ENCODE data around the gene TLN1. TPM values are rescaled to one million over a fixed set of nuclear protein-coding genes. Genes with fewer than 3 reads are reported as not detected.

The TLN1 gene
- total and polyA plus RNA-seq, 10 donors, result 79.9 to 881 (median 469) TPM

DNA sequence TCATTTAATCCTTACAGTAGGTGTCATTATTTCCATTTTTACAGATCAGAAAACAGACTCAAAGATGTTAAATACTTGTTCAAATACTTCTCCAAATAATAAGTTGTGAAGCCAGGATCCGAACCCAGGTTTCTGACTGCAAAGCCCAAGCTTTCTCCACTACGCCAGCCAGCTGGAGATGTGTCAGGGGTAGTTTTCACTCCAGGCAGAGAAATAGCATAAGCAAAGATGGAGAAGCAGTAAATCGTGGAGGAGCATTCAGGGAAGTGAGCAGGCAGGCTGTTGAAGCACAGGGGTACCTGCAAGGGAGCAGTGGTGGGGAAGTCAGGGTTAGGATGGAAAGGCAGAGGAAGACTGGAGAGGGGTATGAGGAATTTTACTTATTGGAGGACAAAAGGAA lies 2.9 kb downstream of the TLN1 start:
- DNase-seq, result no peak
- H3K27ac ChIP-seq, result peak overlapping the region; percentile 28 to 100 (median 98)
- H3K4me1 ChIP-seq, result peaks cover 58 to 86% (median 76%) of the 10 kb centered on the region in 6 donors
- H3K4me3 ChIP-seq, result peak overlapping the region in 7 of 8 donors; percentile 23 to 90 (median 71)
- intact Hi-C loops (cut with DNase I; ENCODE audit: low total_unique reads), result no loop called here
- TF ChIP-seq POLR2AphosphoS5 (IDR thresholded peaks at IDR 0.05) (no peak), POLR2A (IDR thresholded peaks at IDR 0.05) (no peak)
- TF ChIP-seq, protein P1, sequence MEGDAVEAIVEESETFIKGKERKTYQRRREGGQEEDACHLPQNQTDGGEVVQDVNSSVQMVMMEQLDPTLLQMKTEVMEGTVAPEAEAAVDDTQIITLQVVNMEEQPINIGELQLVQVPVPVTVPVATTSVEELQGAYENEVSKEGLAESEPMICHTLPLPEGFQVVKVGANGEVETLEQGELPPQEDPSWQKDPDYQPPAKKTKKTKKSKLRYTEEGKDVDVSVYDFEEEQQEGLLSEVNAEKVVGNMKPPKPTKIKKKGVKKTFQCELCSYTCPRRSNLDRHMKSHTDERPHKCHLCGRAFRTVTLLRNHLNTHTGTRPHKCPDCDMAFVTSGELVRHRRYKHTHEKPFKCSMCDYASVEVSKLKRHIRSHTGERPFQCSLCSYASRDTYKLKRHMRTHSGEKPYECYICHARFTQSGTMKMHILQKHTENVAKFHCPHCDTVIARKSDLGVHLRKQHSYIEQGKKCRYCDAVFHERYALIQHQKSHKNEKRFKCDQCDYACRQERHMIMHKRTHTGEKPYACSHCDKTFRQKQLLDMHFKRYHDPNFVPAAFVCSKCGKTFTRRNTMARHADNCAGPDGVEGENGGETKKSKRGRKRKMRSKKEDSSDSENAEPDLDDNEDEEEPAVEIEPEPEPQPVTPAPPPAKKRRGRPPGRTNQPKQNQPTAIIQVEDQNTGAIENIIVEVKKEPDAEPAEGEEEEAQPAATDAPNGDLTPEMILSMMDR (IDR thresholded peaks at IDR 0.05 in 8 of 11, conservative IDR thresholded peaks at IDR 0.05 in 3 of 11), result no peak
- 31 to 53% (median 48%) methylated on average over 3 of the region's 3 CpGs for WGBS, 5 donors
- H3K9me3 ChIP-seq, result no peaks in the 10 kb centered on the region
- peaks cover 0 to 44% (median 23%) of the 10 kb centered on the region in 6 donors for H3K36me3 ChIP-seq
- no peaks in the 10 kb centered on the region for H3K27me3 ChIP-seq (replicated peaks in 1 of 7)

- TF ChIP-seq POLR2A (IDR thresholded peaks at IDR 0.05) (peak in 1 of 3 donors; percentile 41), POLR2AphosphoS5 (IDR thresholded peaks at IDR 0.05) (peak in 2 of 3 donors; percentile 76 to 81)
- TF ChIP-seq, protein P1 (IDR thresholded peaks at IDR 0.05 in 8 of 11, conservative IDR thresholded peaks at IDR 0.05 in 3 of 11), result no peak
- WGBS, 5 donors, result 2 to 5% (median 3%) methylated on average over 10 of the region's 10 CpGs
- Histone ChIP-seq H3K27me3 (replicated peaks in 1 of 7) (no peaks in the 10 kb centered on the region), H3K4me1 (peaks cover 54 to 78% (median 70%) of the 10 kb centered on the region in 6 donors), H3K4me3 (peak overlapping the region; percentile 5 to 90 (median 68)), H3K9me3 (no peaks in the 10 kb centered on the region), H3K27ac (peak overlapping the region; percentile 49 to 100 (median 98)), H3K36me3 (peaks cover 0 to 50% (median 31%) of the 10 kb centered on the region in 6 donors)
- DNase-seq, result peak; percentile 91
- intact Hi-C loops (cut with DNase I; ENCODE audit: low total_unique reads), result no loop called here
Observed at GRCh38 chr9:35728041-35728971, 3.7 kb downstream of the TLN1 start.

DNA sequence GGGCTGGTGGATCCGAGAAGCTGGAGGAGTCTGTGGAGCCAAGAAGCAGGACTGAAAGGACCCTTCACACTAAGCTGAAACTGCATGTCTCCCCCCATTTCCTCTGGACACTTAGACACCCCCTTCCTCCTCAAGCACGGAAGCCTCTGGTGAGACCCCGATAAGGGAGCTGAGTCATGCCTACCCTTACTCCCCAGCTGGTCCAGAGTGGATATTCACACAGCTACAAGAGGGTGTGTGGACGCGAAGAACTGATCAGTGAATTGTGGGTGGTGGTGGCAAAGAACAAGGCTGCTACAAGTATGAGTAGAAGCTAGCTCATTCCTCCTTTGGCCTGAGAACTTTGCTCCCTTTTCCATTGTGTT lies 4.3 kb downstream of the TLN1 start:
- intact Hi-C loops (cut with DNase I; ENCODE audit: low total_unique reads), result no loop called here

More for the DNA sequence above, 4.3 kb downstream of the TLN1 start:
- Histone ChIP-seq H3K27me3 (replicated peaks in 1 of 7) (no peaks in the 10 kb centered on the region), H3K4me3 (peak overlapping the region in 7 of 8 donors; percentile 5 to 90 (median 70)), H3K36me3 (peaks cover 0 to 56% (median 38%) of the 10 kb centered on the region in 6 donors), H3K27ac (peak overlapping the region; percentile 49 to 100 (median 98)), H3K9me3 (no peaks in the 10 kb centered on the region), H3K4me1 (peaks cover 51 to 72% (median 64%) of the 10 kb centered on the region in 6 donors)
- TF ChIP-seq, protein P1 (IDR thresholded peaks at IDR 0.05 in 8 of 11, conservative IDR thresholded peaks at IDR 0.05 in 3 of 11), result no peak
- TF ChIP-seq POLR2A (IDR thresholded peaks at IDR 0.05), result no peak
- no peak for TF ChIP-seq POLR2AphosphoS5 (IDR thresholded peaks at IDR 0.05)
- WGBS, 5 donors, result 9 to 20% (median 16%) methylated on average over 5 of the region's 5 CpGs
- no peak for DNase-seq

All from spleen (tissue), 11 donors.